Measurements from ENCODE around the gene LBHD2. TPM values are rescaled to one million over a fixed set of nuclear protein-coding genes. Genes with fewer than 3 reads are reported as not detected.

LBHD2 gene
- total and polyA plus RNA-seq, 4 donors = not detected

GRCh38 chr14:103056322-103057027 lies 27.5 kb upstream of the LBHD2 start:
- H3K4me1 ChIP-seq (ENCODE audit: control insufficient read depth in 1 of 2, insufficient read depth in 2 of 2, low read length in 2 of 2) = no peaks in the 10 kb centered on the region
- WGBS, 2 donors = 0 to 1% methylated on average over 34 to 50 of the region's 50 CpGs
- H3K9me3 ChIP-seq (ENCODE audit: control insufficient read depth, low read length) = no peaks in the 10 kb centered on the region
- intact Hi-C loops (cut with DNase I) = no loop called here
- H3K4me3 ChIP-seq (ENCODE audit: low read length in 2 of 2) = peak overlapping the region; percentile 67 to 87
- DNase-seq = peak; percentile 81 to 89
- ATAC-seq (ENCODE audit: low FRiP score) = peak; percentile 19
- H3K27me3 ChIP-seq (ENCODE audit: control insufficient read depth in 1 of 2, insufficient read depth in 2 of 2, low read length in 1 of 2) = no peaks in the 10 kb centered on the region
- H3K36me3 ChIP-seq (ENCODE audit: control insufficient read depth in 1 of 2, insufficient read depth in 2 of 2, low read length in 1 of 2) = no peaks in the 10 kb centered on the region
- H3K27ac ChIP-seq (ENCODE audit: low read depth in 1 of 2, low read length in 2 of 2) = peak overlapping the region in 1 of 2 donors; percentile 15

GRCh38 chr14:103057028-103057371 lies 27.0 kb upstream of the LBHD2 start:
- Histone ChIP-seq H3K36me3 (ENCODE audit: control insufficient read depth in 1 of 2, insufficient read depth in 2 of 2, low read length in 1 of 2) (no peaks in the 10 kb centered on the region), H3K4me3 (ENCODE audit: low read length in 2 of 2) (peak overlapping the region; percentile 67 to 87), H3K27ac (ENCODE audit: low read depth in 1 of 2, low read length in 2 of 2) (peak overlapping the region; percentile 15 to 58), H3K27me3 (ENCODE audit: control insufficient read depth in 1 of 2, insufficient read depth in 2 of 2, low read length in 1 of 2) (no peaks in the 10 kb centered on the region), H3K9me3 (ENCODE audit: control insufficient read depth, low read length) (no peaks in the 10 kb centered on the region), H3K4me1 (ENCODE audit: control insufficient read depth in 1 of 2, insufficient read depth in 2 of 2, low read length in 2 of 2) (no peaks in the 10 kb centered on the region)
- peak in 1 of 2 donors; percentile 84 for DNase-seq
- intact Hi-C loops (cut with DNase I) = no loop called here
- peak; percentile 1 for ATAC-seq (ENCODE audit: low FRiP score)
- 0% methylated on average over 27 to 53 of the region's 53 CpGs for WGBS, 2 donors

- DNase-seq (peak; percentile 94 to 95), ATAC-seq (ENCODE audit: low FRiP score) (peak; percentile 96)
- Histone ChIP-seq H3K9me3 (ENCODE audit: control insufficient read depth, low read length) (no peaks in the 10 kb centered on the region), H3K36me3 (ENCODE audit: control insufficient read depth in 1 of 2, insufficient read depth in 2 of 2, low read length in 1 of 2) (no peaks in the 10 kb centered on the region), H3K4me1 (ENCODE audit: control insufficient read depth in 1 of 2, insufficient read depth in 2 of 2, low read length in 2 of 2) (no peaks in the 10 kb centered on the region), H3K27me3 (ENCODE audit: control insufficient read depth in 1 of 2, insufficient read depth in 2 of 2, low read length in 1 of 2) (no peaks in the 10 kb centered on the region), H3K27ac (ENCODE audit: low read depth in 1 of 2, low read length in 2 of 2) (peak within 1 kb of the TSS; percentile 28 to 58), H3K4me3 (ENCODE audit: low read length in 2 of 2) (peak within 1 kb of the TSS; percentile 67 to 87)
- intact Hi-C loops (cut with DNase I) = no loop called here
- WGBS, 2 donors = 0 to 1% methylated on average over 60 to 113 of the region's 113 CpGs
Observed at GRCh38 chr14:103057372-103058163, 26.4 kb upstream of the LBHD2 start, which contains the start of gene CDC42BPB. TSS of gene CDC42BPB (minus strand) at chr14:103057549. CDS start at chr14:103057173, 376 bp downstream.

GRCh38 chr14:103058164-103059055 lies 25.6 kb upstream of the LBHD2 start:
- no peak overlapping the region for H3K27ac ChIP-seq (ENCODE audit: low read depth in 1 of 2, low read length in 2 of 2)
- no peak for DNase-seq
- intact Hi-C loops (cut with DNase I) = no loop called here

GRCh38 chr14:103059556-103059955 lies 24.5 kb upstream of the LBHD2 start:
- Histone ChIP-seq H3K27me3 (ENCODE audit: control insufficient read depth in 1 of 2, insufficient read depth in 2 of 2, low read length in 1 of 2) (no peaks in the 10 kb centered on the region), H3K4me3 (ENCODE audit: low read length in 2 of 2) (no peak overlapping the region), H3K36me3 (ENCODE audit: control insufficient read depth in 1 of 2, insufficient read depth in 2 of 2, low read length in 1 of 2) (no peaks in the 10 kb centered on the region), H3K27ac (ENCODE audit: low read depth in 1 of 2, low read length in 2 of 2) (no peak overlapping the region), H3K4me1 (ENCODE audit: control insufficient read depth in 1 of 2, insufficient read depth in 2 of 2, low read length in 2 of 2) (no peaks in the 10 kb centered on the region), H3K9me3 (ENCODE audit: control insufficient read depth, low read length) (no peaks in the 10 kb centered on the region)
- no peak for ATAC-seq (ENCODE audit: low FRiP score)
- DNase-seq = no peak
- WGBS, 2 donors = 89 to 91% methylated on average over 4 to 5 of the region's 5 CpGs
- intact Hi-C loops (cut with DNase I) = no loop called here

More at GRCh38 chr14:103058164-103059055, 25.6 kb upstream of the LBHD2 start:
- 46 to 47% methylated on average over 39 of the region's 39 CpGs for WGBS, 2 donors
- no peaks in the 10 kb centered on the region for H3K27me3 ChIP-seq (ENCODE audit: control insufficient read depth in 1 of 2, insufficient read depth in 2 of 2, low read length in 1 of 2)
- H3K36me3 ChIP-seq (ENCODE audit: control insufficient read depth in 1 of 2, insufficient read depth in 2 of 2, low read length in 1 of 2) = no peaks in the 10 kb centered on the region
- H3K9me3 ChIP-seq (ENCODE audit: control insufficient read depth, low read length) = no peaks in the 10 kb centered on the region
- peak; percentile 1 for ATAC-seq (ENCODE audit: low FRiP score)
- H3K4me3 ChIP-seq (ENCODE audit: low read length in 2 of 2) = peak overlapping the region; percentile 30 to 53
- no peaks in the 10 kb centered on the region for H3K4me1 ChIP-seq (ENCODE audit: control insufficient read depth in 1 of 2, insufficient read depth in 2 of 2, low read length in 2 of 2)

- Histone ChIP-seq H3K9me3 (ENCODE audit: control insufficient read depth, low read length) (no peaks in the 10 kb centered on the region), H3K36me3 (ENCODE audit: control insufficient read depth in 1 of 2, insufficient read depth in 2 of 2, low read length in 1 of 2) (no peaks in the 10 kb centered on the region), H3K27ac (ENCODE audit: low read depth in 1 of 2, low read length in 2 of 2) (no peak overlapping the region), H3K27me3 (ENCODE audit: control insufficient read depth in 1 of 2, insufficient read depth in 2 of 2, low read length in 1 of 2) (no peaks in the 10 kb centered on the region), H3K4me3 (ENCODE audit: low read length in 2 of 2) (no peak overlapping the region), H3K4me1 (ENCODE audit: control insufficient read depth in 1 of 2, insufficient read depth in 2 of 2, low read length in 2 of 2) (no peaks in the 10 kb centered on the region)
- ATAC-seq (ENCODE audit: low FRiP score) = no peak
- DNase-seq = no peak
- intact Hi-C loops (cut with DNase I) = no loop called here
- WGBS, 2 donors = 78 to 79% methylated on average over 6 of the region's 6 CpGs
Observed at GRCh38 chr14:103061482-103061976, 22.5 kb upstream of the LBHD2 start.

GRCh38 chr14:103064436-103064835 lies 19.6 kb upstream of the LBHD2 start:
- Histone ChIP-seq H3K9me3 (ENCODE audit: control insufficient read depth, low read length) (no peaks in the 10 kb centered on the region), H3K4me1 (ENCODE audit: control insufficient read depth in 1 of 2, insufficient read depth in 2 of 2, low read length in 2 of 2) (no peaks in the 10 kb centered on the region), H3K36me3 (ENCODE audit: control insufficient read depth in 1 of 2, insufficient read depth in 2 of 2, low read length in 1 of 2) (no peaks in the 10 kb centered on the region), H3K27ac (ENCODE audit: low read depth in 1 of 2, low read length in 2 of 2) (no peak overlapping the region), H3K27me3 (ENCODE audit: control insufficient read depth in 1 of 2, insufficient read depth in 2 of 2, low read length in 1 of 2) (no peaks in the 10 kb centered on the region), H3K4me3 (ENCODE audit: low read length in 2 of 2) (no peak overlapping the region)
- 90 to 93% methylated on average over 4 of the region's 4 CpGs for WGBS, 2 donors
- no peak for DNase-seq
- intact Hi-C loops (cut with DNase I) = no loop called here
- no peak for ATAC-seq (ENCODE audit: low FRiP score)

- DNase-seq (no peak), ATAC-seq (ENCODE audit: low FRiP score) (no peak)
- intact Hi-C loops (cut with DNase I) = no loop called here
- no peaks in the 10 kb centered on the region for H3K4me1 ChIP-seq (ENCODE audit: control insufficient read depth in 1 of 2, insufficient read depth in 2 of 2, low read length in 2 of 2)
- 92 to 94% methylated on average over 12 of the region's 12 CpGs for WGBS, 2 donors
- H3K27me3 ChIP-seq (ENCODE audit: control insufficient read depth in 1 of 2, insufficient read depth in 2 of 2, low read length in 1 of 2) = no peaks in the 10 kb centered on the region
- H3K4me3 ChIP-seq (ENCODE audit: low read length in 2 of 2) = no peak overlapping the region
- no peaks in the 10 kb centered on the region for H3K36me3 ChIP-seq (ENCODE audit: control insufficient read depth in 1 of 2, insufficient read depth in 2 of 2, low read length in 1 of 2)
- H3K9me3 ChIP-seq (ENCODE audit: control insufficient read depth, low read length) = no peaks in the 10 kb centered on the region
- H3K27ac ChIP-seq (ENCODE audit: low read depth in 1 of 2, low read length in 2 of 2) = no peak overlapping the region
Observed at GRCh38 chr14:103064978-103065377, 19.0 kb upstream of the LBHD2 start.
